ENCODE measurements around the gene AP2A1. TPM values are rescaled to one million over a fixed set of nuclear protein-coding genes. Genes with fewer than 3 reads are reported as not detected.

Gene AP2A1
- total and polyA plus RNA-seq, 9 of the 15 experiments (the other 6 are each of a cell fraction or from before 2014, with no cell fraction given), result 0.55 to 150 (median 31.9) TPM

- TF ChIP-seq, protein P1, sequence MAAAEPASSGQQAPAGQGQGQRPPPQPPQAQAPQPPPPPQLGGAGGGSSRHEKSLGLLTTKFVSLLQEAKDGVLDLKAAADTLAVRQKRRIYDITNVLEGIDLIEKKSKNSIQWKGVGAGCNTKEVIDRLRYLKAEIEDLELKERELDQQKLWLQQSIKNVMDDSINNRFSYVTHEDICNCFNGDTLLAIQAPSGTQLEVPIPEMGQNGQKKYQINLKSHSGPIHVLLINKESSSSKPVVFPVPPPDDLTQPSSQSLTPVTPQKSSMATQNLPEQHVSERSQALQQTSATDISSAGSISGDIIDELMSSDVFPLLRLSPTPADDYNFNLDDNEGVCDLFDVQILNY (CRISPR knock-in tag; IDR thresholded peaks at IDR 0.05), result no peak
- TF ChIP-seq RFX1 (IDR thresholded peaks at IDR 0.05) (peak; percentile 91), ZBTB12 (CRISPR knock-in tag; IDR thresholded peaks at IDR 0.05) (no peak), CHD2 (IDR thresholded peaks at IDR 0.05; ENCODE audit: low read depth, low read length) (no peak), TOE1 (IDR thresholded peaks at IDR 0.05; ENCODE audit: borderline replicate concordance) (no peak), TOE1 (CRISPR knock-in tag; IDR thresholded peaks at IDR 0.05; ENCODE audit: borderline replicate concordance, low read depth) (no peak), GTF3C2 (IDR thresholded peaks at IDR 0.05; ENCODE audit: borderline replicate concordance, extremely low read depth, insufficient read length) (no peak)
Measured at GRCh38 chr19:49820125-49820524, 53.3 kb downstream of the AP2A1 start (continued).
